ENCODE results near the gene ROCK2. TPM values are rescaled to one million over a fixed set of nuclear protein-coding genes. Genes with fewer than 3 reads are reported as not detected.

Gene ROCK2
- total and polyA plus RNA-seq, 8 donors = 3.5 to 21.5 (median 12.1) TPM

DNA sequence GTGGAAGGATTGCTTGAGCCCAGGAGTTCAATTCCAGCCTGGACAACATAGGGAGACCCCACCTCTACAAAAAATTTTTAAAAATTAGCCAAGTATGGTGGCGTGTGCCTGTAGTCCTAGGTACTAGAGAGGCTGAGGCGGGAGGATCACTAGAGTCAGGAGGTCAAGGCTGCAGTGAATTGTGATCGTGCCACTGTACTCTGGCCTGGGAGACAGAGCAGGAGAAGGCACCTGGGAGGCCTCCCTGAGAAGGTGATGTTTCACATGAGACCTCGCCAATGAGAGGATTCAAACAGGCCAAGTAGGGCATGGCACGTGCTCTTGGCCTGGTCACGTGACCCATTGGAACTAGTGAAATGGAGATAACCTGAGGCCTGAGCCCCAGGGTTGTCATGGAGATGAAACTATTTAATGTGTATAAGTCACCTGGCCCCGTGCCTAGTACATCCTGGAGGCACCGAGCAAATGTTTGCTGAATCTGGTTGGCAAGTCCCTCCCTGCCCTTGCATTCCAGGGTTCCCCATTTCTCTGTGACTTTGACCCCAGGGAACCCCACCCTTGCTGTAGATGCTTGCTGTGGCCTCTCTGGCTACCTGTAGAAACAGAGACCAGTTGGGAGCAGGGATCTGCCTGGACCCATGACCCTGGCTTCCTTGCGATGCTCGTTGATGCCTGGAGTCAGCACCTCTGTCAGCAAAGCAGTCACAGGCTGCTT is 26.1 kb upstream of the ROCK2 start:
- TF ChIP-seq, protein P1, sequence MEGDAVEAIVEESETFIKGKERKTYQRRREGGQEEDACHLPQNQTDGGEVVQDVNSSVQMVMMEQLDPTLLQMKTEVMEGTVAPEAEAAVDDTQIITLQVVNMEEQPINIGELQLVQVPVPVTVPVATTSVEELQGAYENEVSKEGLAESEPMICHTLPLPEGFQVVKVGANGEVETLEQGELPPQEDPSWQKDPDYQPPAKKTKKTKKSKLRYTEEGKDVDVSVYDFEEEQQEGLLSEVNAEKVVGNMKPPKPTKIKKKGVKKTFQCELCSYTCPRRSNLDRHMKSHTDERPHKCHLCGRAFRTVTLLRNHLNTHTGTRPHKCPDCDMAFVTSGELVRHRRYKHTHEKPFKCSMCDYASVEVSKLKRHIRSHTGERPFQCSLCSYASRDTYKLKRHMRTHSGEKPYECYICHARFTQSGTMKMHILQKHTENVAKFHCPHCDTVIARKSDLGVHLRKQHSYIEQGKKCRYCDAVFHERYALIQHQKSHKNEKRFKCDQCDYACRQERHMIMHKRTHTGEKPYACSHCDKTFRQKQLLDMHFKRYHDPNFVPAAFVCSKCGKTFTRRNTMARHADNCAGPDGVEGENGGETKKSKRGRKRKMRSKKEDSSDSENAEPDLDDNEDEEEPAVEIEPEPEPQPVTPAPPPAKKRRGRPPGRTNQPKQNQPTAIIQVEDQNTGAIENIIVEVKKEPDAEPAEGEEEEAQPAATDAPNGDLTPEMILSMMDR (IDR thresholded peaks at IDR 0.05) = no peak
- FAIRE-seq = no peak

DNA sequence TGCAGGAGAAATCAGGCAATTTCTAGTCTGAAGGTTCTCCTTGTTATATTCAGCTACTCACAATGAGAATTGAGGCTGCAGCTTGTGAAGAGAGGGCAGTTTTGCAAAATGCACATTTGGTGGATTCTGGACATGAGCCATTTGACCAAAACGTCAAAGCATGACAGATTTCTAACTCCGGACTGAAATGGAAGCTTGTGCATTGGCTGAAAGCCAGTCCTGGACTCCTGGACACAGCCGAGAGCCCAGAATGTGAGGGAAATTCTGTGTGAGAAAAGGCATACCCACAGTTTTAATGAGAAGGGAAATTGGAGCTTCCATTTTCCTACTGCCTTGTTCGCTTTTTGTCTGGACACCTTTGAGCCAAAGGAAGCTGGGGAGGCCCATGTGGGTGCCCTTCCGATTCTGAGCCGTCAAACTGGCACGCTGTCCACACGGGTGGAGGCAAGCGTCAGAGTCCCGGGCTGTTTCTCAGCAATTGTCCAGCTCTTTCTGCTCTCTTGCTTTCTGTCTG is 23.7 kb upstream of the ROCK2 start:
- H3K9me3 ChIP-seq = no peaks in the 10 kb centered on the region
- ATAC-seq = peak in 2 of 4 donors; percentile 13 to 50
- DNase-seq = no peak
- H3K4me3 ChIP-seq = no peak overlapping the region
- no peaks in the 10 kb centered on the region for H3K36me3 ChIP-seq
- H3K27me3 ChIP-seq = no peaks in the 10 kb centered on the region
- no peak for FAIRE-seq
- H3K27ac ChIP-seq = peak overlapping the region in 1 of 4 donors; percentile 13
- WGBS, 2 donors = 51 to 54% methylated on average over 10 of the region's 10 CpGs
- peaks cover 0 to 7% (median 0%) of the 10 kb centered on the region in 3 donors for H3K4me1 ChIP-seq
- TF ChIP-seq, protein P1 (IDR thresholded peaks at IDR 0.05) = no peak
- intact Hi-C loops (cut with DNase I) = no loop called here

More for the DNA sequence above, 26.1 kb upstream of the ROCK2 start:
- H3K4me1 ChIP-seq = peaks cover 0 to 7% (median 0%) of the 10 kb centered on the region in 3 donors
- peak; percentile 22 to 72 (median 66) for ATAC-seq
- intact Hi-C loops (cut with DNase I) = no loop called here
- DNase-seq = peak in 4 of 6 donors; percentile 66 to 77 (median 73)
- H3K27me3 ChIP-seq = no peaks in the 10 kb centered on the region
- H3K9me3 ChIP-seq = no peaks in the 10 kb centered on the region
- no peaks in the 10 kb centered on the region for H3K36me3 ChIP-seq
- no peak overlapping the region for H3K27ac ChIP-seq
- H3K4me3 ChIP-seq = no peak overlapping the region
- 61 to 64% methylated on average over 10 of the region's 10 CpGs for WGBS, 2 donors

GRCh38 chr2:11367170-11367730 is 22.8 kb upstream of the ROCK2 start:
- DNase-seq (no peak), ATAC-seq (no peak), FAIRE-seq (no peak)
- intact Hi-C loops (cut with DNase I) = no loop called here
- H3K36me3 ChIP-seq = no peaks in the 10 kb centered on the region
- no peak overlapping the region for H3K4me3 ChIP-seq
- H3K27ac ChIP-seq = peak overlapping the region in 1 of 4 donors; percentile 12
- no peaks in the 10 kb centered on the region for H3K27me3 ChIP-seq
- WGBS, 2 donors = 73 to 85% methylated on average over 1 of the region's 1 CpG
- peaks cover 0 to 7% (median 0%) of the 10 kb centered on the region in 3 donors for H3K4me1 ChIP-seq
- TF ChIP-seq, protein P1 (IDR thresholded peaks at IDR 0.05) = no peak
- H3K9me3 ChIP-seq = no peaks in the 10 kb centered on the region

- intact Hi-C loops (cut with DNase I) = no loop called here
Observed at GRCh38 chr2:11366326-11366741, 21.9 kb upstream of the ROCK2 start.

More at GRCh38 chr2:11366326-11366741, 21.9 kb upstream of the ROCK2 start:
- FAIRE-seq = no peak
- peak; percentile 57 to 89 (median 66) for ATAC-seq
- peak overlapping the region in 1 of 4 donors; percentile 5 for H3K27ac ChIP-seq
- H3K9me3 ChIP-seq = no peaks in the 10 kb centered on the region
- no peak overlapping the region for H3K4me3 ChIP-seq
- WGBS, 2 donors = 62 to 65% methylated on average over 5 of the region's 5 CpGs
- H3K4me1 ChIP-seq = peaks cover 0 to 7% (median 0%) of the 10 kb centered on the region in 3 donors
- no peaks in the 10 kb centered on the region for H3K27me3 ChIP-seq
- H3K36me3 ChIP-seq = no peaks in the 10 kb centered on the region
- TF ChIP-seq, protein P1 (IDR thresholded peaks at IDR 0.05) = no peak
- peak in 2 of 6 donors; percentile 36 for DNase-seq
